ENCODE results near the gene WWTR1.

DNA sequence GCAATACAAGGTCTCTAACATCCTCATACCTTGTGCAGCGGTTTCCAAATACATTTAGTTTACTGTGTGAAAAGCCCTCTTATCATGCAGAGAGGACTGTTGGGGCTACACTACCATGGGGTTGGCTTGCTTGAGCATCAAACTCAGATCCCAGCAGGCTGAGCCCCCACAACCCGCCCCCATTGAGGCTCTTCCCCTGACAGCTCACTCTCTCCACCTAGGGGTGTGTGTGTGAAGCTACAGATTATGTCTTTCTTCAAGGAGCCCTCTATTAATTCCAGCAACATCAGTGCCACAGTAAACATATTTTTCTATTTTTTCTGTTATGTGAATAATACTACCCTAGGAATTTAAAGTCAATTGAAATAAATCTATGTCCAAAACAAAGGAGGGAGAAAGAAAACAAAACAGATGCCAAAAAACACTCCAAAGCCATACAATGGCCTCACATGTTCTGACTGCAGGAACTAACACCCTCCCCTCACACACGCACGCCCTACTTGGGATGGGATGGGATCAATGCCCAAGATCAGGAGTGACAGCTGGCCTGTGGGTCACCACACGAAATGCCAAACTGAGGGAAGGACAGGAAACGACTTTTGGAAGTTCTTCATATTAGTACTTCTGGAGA, 168.7 kb downstream of the WWTR1 start:
- no peak for TF ChIP-seq EZH2 (IDR thresholded peaks at IDR 0.05; ENCODE audit: low read length)
- TF ChIP-seq, protein P1, sequence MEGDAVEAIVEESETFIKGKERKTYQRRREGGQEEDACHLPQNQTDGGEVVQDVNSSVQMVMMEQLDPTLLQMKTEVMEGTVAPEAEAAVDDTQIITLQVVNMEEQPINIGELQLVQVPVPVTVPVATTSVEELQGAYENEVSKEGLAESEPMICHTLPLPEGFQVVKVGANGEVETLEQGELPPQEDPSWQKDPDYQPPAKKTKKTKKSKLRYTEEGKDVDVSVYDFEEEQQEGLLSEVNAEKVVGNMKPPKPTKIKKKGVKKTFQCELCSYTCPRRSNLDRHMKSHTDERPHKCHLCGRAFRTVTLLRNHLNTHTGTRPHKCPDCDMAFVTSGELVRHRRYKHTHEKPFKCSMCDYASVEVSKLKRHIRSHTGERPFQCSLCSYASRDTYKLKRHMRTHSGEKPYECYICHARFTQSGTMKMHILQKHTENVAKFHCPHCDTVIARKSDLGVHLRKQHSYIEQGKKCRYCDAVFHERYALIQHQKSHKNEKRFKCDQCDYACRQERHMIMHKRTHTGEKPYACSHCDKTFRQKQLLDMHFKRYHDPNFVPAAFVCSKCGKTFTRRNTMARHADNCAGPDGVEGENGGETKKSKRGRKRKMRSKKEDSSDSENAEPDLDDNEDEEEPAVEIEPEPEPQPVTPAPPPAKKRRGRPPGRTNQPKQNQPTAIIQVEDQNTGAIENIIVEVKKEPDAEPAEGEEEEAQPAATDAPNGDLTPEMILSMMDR (optimal IDR thresholded peaks at IDR 0.05 in 1 of 3, IDR thresholded peaks at IDR 0.05 in 1 of 3, conservative IDR thresholded peaks at IDR 0.05 in 1 of 3; ENCODE audit: extremely low read depth in 1 of 3, insufficient read depth in 2 of 3, low read length in 3 of 3), result peak; percentile 55 to 73 (median 59)
